Adrenal gland (tissue), 12 donors: ENCODE data around the gene JAML. TPM values are rescaled to one million over a fixed set of nuclear protein-coding genes. Genes with fewer than 3 reads are reported as not detected.

ENCODE experiments used
- DNase-seq, 7 donors: peaks; one replicate each; pipeline ENCODE4 v3.0.0-alpha.2; 2019 to 2020
- H3K27ac ChIP-seq, 5 donors: fragments of 200-600 bp; sonication (generic) in 4 of 5; 1 replicate in 3 of 5; 2 replicates in 2 of 5; pipeline versions ENCODE4 v1.5.1 to v1.8.0; 2016 to 2020; ENCODE audit warnings: mild to moderate bottlenecking in 1 of 5
- H3K27me3 ChIP-seq: fragments of 200-600 bp; 2 replicates; pipeline ENCODE4 v1.8.0; 2021
- H3K36me3 ChIP-seq, 2 donors: fragments of 200-600 bp; replicated peaks in 1 of 2; 1 replicate in 1 of 2; 2 replicates in 1 of 2; pipeline versions ENCODE4 v1.5.1 to v1.8.0; 2018 to 2022
- H3K4me1 ChIP-seq, 2 donors: fragments of 200-600 bp; replicated peaks in 1 of 2; 1 replicate in 1 of 2; 2 replicates in 1 of 2; pipeline versions ENCODE4 v1.5.1 to v1.8.0; 2018 to 2021
- H3K4me3 ChIP-seq, 4 donors: fragments of 200-600 bp; sonication (generic) in 3 of 4; one replicate each; pipeline ENCODE4 v1.5.1; 2016 to 2018
- H3K9me3 ChIP-seq, 3 donors: fragments of 200-600 bp; sonication (generic) in 1 of 3; replicated peaks in 1 of 3; 1 replicate in 2 of 3; 2 replicates in 1 of 3; pipeline versions ENCODE4 v1.5.1 to v1.8.0; 2016 to 2021
- POLR2A ChIP-seq, 2 donors: fragments of 450-650 bp; IDR thresholded peaks; one replicate each; pipeline ENCODE4 v1.6.1; 2017; ENCODE audit warnings: antibody characterized with exemption in 2 of 2, mild to moderate bottlenecking in 2 of 2, moderate library complexity in 1 of 2
- WGBS, 4 donors: extraction: QIAGEN DNeasy Blood & Tissue Kit in 2 of 4; methylation state at CpG; one replicate each; pipeline versions ENCODE4 v1.1.5 to v1.1.7; 2013 to 2017; 5-methylcytosine and 5-hydroxymethylcytosine counted together
- intact Hi-C, 2 donors: fragments of 100-400 bp; cut with DNase I; formaldehyde crosslinking; loops; one replicate each; pipeline versions ENCODE4 v1.14.1 to v1.15.0; 2022 to 2023
- polyA plus RNA-seq, 3 donors: library from polyadenylated mRNA; stranded (reverse); fragments of 200-250 nt in 2 of 3; fragments of 350-450 nt in 1 of 3; fragmentation: Illumina TruSeq in 1 of 3; extraction: RNeasy Lipid Tissue Mini Kit (QIAGEN cat#74804) in 1 of 3; gene quantifications; one replicate each; pipeline ENCODE4 v1.2.3, GENCODE V29; 2013 to 2014
- total RNA-seq, 9 donors: library from RNA; depleted of rRNA in 4 of 9; stranded (reverse); fragments of >200 nt in 4 of 9; fragments of 120-200 nt in 1 of 9; fragmentation: NEBNext Ultra II Directional in 1 of 9; extraction: Animal tissue kit (Norgen Biotek cat#: 25700) in 1 of 9; gene quantifications; one replicate each; pipeline versions ENCODE4 v1.1.0 to v1.2.4, GENCODE V29; 2013 to 2023
- TF ChIP-seq, protein P1 (sequence below), 6 experiments: fragments of 450-650 bp in 4 of 6; fragments of 200-600 bp in 2 of 6; sonication (generic) in 1 of 6; IDR thresholded peaks; 1 replicate in 5 of 6; 2 replicates in 1 of 6; pipeline versions ENCODE4 v1.5.1 to v1.8.0; 2016 to 2021; ENCODE audit warnings: antibody characterized with exemption in 6 of 6, mild to moderate bottlenecking in 2 of 6, moderate library complexity in 1 of 6
- donor health status: healthy with polysubstance abuse.
- donor health status: Bipolar disorder and iron deficiency.
- donor health status: DM: yes; HTN: yes; CAD: no.
- donor health status: DM: no; HTN: no; CAD: no.
- donor health status: DM: no; HTN: no; CAD: no.
- donor health status: DM: yes; HTN: yes; CAD: no.

Gene JAML
- total and polyA plus RNA-seq, 12 donors, result 1.8 to 13.9 (median 4.5) TPM

DNA sequence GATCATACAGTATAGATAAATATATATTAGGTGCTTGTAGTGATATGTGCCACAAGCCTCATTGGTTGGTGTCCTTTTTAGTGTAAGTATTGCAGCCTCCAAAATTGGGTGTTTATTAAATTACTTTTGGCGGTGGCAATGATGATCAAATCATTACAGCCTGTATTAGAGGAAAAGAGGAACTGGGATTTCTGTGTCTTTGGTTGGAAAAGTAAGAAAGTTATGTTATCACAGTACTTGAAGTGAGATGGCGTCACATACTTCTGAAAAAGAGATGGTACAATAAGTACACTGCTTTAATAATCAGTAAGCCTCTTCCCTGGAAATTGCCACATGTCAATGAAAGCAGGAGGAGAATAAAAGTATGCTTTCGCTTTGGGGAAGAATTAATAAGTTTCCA lies 27.9 kb upstream of the JAML start:
- Histone ChIP-seq H3K27ac (peak overlapping the region in 2 of 5 donors; percentile 9 to 52), H3K4me3 (peak overlapping the region in 1 of 4 donors; percentile 66), H3K27me3 (no peaks in the 10 kb centered on the region), H3K36me3 (no peaks in the 10 kb centered on the region), H3K4me1 (peaks cover 0 to 3% of the 10 kb centered on the region in 2 donors), H3K9me3 (no peaks in the 10 kb centered on the region)
- intact Hi-C loops, result no loop called here
- TF ChIP-seq POLR2A (IDR thresholded peaks at IDR 0.05), result no peak
- TF ChIP-seq, protein P1, sequence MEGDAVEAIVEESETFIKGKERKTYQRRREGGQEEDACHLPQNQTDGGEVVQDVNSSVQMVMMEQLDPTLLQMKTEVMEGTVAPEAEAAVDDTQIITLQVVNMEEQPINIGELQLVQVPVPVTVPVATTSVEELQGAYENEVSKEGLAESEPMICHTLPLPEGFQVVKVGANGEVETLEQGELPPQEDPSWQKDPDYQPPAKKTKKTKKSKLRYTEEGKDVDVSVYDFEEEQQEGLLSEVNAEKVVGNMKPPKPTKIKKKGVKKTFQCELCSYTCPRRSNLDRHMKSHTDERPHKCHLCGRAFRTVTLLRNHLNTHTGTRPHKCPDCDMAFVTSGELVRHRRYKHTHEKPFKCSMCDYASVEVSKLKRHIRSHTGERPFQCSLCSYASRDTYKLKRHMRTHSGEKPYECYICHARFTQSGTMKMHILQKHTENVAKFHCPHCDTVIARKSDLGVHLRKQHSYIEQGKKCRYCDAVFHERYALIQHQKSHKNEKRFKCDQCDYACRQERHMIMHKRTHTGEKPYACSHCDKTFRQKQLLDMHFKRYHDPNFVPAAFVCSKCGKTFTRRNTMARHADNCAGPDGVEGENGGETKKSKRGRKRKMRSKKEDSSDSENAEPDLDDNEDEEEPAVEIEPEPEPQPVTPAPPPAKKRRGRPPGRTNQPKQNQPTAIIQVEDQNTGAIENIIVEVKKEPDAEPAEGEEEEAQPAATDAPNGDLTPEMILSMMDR (IDR thresholded peaks at IDR 0.05), result no peak
- WGBS, 4 donors, result 60 to 67% (median 63%) methylated on average over 3 of the region's 3 CpGs
- no peak for DNase-seq

DNA sequence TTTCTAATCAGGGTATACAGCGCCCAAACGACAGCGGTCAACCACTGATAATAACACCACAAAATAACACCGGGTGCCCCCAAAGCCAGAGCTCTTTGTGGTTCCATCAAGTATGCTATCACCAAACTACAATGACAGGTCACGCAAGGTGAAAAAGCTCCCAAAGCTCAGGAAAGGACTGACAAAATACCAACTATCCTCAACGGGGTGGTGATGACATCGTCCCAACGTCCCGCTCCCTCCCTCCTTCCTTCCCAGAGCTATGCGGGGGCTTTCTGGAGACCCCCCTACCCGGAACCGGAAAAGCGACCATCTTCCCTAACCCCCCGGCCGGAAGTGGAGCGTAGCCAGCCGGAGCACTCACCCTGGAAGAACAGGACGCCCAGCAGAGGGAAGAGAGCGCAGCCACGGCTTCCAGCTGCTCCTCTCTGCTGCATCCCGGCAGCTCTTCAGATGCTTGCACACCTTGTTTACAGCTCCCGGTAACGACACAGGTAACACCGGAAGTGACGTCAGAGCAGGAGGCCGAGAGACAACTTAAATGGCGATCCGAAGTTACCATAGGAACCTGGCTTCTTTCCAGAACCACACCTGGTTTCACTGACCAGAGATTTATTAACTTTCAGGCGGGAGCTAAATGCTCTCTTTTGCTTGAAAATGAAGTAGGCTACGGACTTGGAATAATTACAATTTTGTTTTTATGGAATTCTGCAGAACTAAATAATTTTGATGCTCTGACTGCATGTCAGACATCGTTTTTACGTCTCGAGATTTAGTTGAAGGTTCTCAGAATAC lies 27.2 kb upstream of the JAML start, which contains the start of gene MPZL3:
TSS of gene MPZL3 (minus strand) at position 508 of the 795 bp plus-strand sequence. CDS start at position 437, 71 bp downstream.
- Histone ChIP-seq H3K9me3 (no peaks in the 10 kb centered on the region), H3K27ac (peak within 1 kb of the TSS in 4 of 5 donors; percentile 9 to 52 (median 20)), H3K27me3 (peaks cover 4% of the 10 kb centered on the region), H3K4me3 (peak within 1 kb of the TSS in 3 of 4 donors; percentile 34 to 66 (median 35)), H3K4me1 (peaks cover 0 to 3% of the 10 kb centered on the region in 2 donors), H3K36me3 (no peaks in the 10 kb centered on the region)
- TF ChIP-seq, protein P1 (IDR thresholded peaks at IDR 0.05), result no peak
- TF ChIP-seq POLR2A (IDR thresholded peaks at IDR 0.05), result no peak
- peak; percentile 45 to 86 (median 63) for DNase-seq
- 2 to 8% (median 5%) methylated on average over 15 to 33 of the region's 33 CpGs for WGBS, 4 donors
- intact Hi-C loops, result no loop called here

DNA sequence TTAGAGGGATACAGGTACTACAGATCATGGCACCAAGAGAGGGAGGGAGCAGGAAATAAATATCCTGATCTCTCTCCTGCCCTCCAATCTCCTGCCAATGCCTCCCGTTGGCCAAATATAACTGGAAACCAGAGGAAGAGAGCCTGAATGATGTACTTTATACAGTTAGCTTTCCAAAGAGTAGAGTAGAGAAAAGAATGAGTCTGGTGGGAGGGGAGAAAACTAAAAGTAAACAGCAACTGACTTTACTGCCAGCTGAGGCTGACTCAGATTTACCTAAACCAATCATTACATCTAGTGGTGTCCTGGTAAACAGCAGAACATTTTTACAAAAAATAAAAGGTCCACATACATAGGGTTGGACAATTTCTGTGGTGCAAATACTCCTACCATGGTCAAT lies 22.2 kb upstream of the JAML start:
- TF ChIP-seq, protein P1 (IDR thresholded peaks at IDR 0.05), result no peak
- no peak for TF ChIP-seq POLR2A (IDR thresholded peaks at IDR 0.05)
- peaks cover 4% of the 10 kb centered on the region for H3K27me3 ChIP-seq
- no peak overlapping the region for H3K27ac ChIP-seq
- no peak for DNase-seq
- H3K4me3 ChIP-seq, result no peak overlapping the region
- no peaks in the 10 kb centered on the region for H3K4me1 ChIP-seq
- no peaks in the 10 kb centered on the region for H3K36me3 ChIP-seq
- no peaks in the 10 kb centered on the region for H3K9me3 ChIP-seq
- 47 to 67% (median 61%) methylated on average over 1 of the region's 1 CpG for whole genome bisulfite sequencing, 4 donors
- intact Hi-C loops, result no loop called here

DNA sequence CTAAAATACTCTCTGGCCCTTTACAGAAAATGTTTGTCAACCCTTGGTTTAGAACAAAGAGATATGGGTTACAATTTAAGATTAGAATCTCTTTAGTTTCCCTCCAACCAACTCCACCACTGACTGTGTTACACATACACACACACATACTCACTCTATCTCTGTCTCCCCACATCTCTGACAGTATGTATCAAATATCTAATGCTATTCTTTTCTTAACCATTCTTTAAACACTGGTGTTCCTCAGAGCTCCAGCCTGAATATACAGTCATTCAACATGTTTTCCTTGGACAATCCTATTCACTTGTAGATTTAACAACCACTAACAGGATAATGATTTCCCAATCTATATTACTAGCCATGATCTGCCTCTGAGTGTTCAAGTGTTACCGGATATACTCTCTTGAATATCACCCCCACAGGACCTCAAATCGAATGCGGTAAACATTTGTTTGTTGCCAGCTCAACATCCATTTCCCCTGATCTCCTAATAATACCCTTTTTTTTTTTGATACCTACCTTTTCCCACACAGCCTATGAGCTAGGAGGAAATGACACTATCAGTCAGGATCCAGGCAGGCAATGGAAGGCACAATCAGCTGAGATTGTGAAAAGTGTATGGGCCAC lies 21.2 kb upstream of the JAML start:
- no peak for DNase-seq

More for the DNA sequence above, 21.2 kb upstream of the JAML start:
- Histone ChIP-seq H3K27ac (no peak overlapping the region), H3K36me3 (no peaks in the 10 kb centered on the region), H3K4me3 (no peak overlapping the region), H3K4me1 (peaks cover 8 to 9% of the 10 kb centered on the region in 2 donors), H3K9me3 (no peaks in the 10 kb centered on the region), H3K27me3 (peaks cover 4% of the 10 kb centered on the region)
- TF ChIP-seq POLR2A (IDR thresholded peaks at IDR 0.05), result no peak
- TF ChIP-seq, protein P1 (IDR thresholded peaks at IDR 0.05), result no peak
- 88 to 94% (median 90%) methylated on average over 3 of the region's 3 CpGs for WGBS, 4 donors
- intact Hi-C loops, result no loop called here
